ENCODE measurements around the gene DCUN1D3. TPM values are rescaled to one million over a fixed set of nuclear protein-coding genes. Genes with fewer than 3 reads are reported as not detected.
A peak's percentile ranks its signal among the peaks of the same experiment; 100 is the strongest.

The DCUN1D3 gene
- total and polyA plus RNA-seq, 2 donors (not counting 3 experiments of a cell fraction or from before 2014, with no cell fraction given) = 10.4 to 35.0 TPM

DNA sequence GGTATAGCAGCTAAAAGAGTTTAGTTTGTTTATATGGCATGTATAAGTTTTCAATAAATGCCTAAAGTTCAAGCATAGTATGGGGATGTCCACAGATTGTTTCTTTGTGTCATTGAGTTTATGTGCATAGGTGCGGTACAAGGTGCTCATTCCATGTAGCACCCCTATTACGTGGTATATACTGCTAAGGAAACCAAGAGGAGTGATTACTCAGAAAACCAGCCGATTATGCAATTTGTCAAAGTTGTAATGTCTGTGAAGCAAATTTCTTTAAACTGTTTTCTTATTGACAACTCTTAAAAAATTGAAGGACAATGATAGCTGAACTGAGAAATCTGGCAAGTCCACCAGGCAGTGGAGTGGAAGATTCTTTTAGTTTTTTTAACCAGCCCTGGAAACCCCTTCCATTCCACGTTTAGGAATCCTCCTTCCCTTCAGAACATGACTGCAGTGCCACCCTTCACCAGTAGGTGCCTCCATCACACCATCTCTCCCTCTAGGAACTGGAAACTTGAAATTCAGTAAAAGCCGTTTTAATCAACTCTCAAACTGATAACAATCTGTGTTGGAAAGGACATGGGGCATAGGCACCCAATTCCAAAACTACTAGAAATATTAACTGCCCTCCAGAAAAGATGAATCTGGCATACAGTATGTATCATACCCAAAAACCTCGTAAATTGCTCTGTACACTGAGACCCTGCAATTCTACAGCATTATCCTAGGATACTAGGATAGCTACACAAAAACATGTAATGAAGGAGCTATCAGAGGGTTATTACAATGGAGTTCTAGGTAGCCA, 50.4 kb downstream of the DCUN1D3 start:
- H3K36me3 ChIP-seq (ENCODE audit: control insufficient read depth in 2 of 2, extremely low read depth in 1 of 2, insufficient read depth in 2 of 2, low read length in 2 of 2) = peaks cover 0 to 6% of the 10 kb centered on the region in 2 experiments
- no peaks in the 10 kb centered on the region for H4K20me1 ChIP-seq (replicated peaks; ENCODE audit: control insufficient read depth, extremely low read depth, insufficient read depth, low read length)
- no peaks in the 10 kb centered on the region for H3K9me3 ChIP-seq (replicated peaks; ENCODE audit: control insufficient read depth, insufficient read depth, low read length)
- no peaks in the 10 kb centered on the region for H3K79me2 ChIP-seq (ENCODE audit: control insufficient read depth, insufficient read depth, low read length)
- FAIRE-seq (peak; percentile 93), DNase-seq (ENCODE audit: low read depth, low spot score) (peak; percentile 81)
- no peaks in the 10 kb centered on the region for H3K9me1 ChIP-seq (replicated peaks; ENCODE audit: control insufficient read depth, extremely low read depth, insufficient read depth, low read length)
- intact Hi-C loops (cut with micrococcal nuclease) (loop anchor here (1.0 to 5.0 kb wide), 10 partner anchors 51 to 451 kb away; partner anchors contain the start of genes CRYM, DCUN1D3 and LYRM1), dilution Hi-C loops (cut with MboI; ENCODE audit: extremely low pct_ligation_motif_present, low sequenced_read_pairs) (no loop called here)
- POLR2A ChIA-PET = interaction anchor here (0.6 to 2.6 kb wide), 2 partner anchors 50 to 205 kb away, joined by 3 to 15 read pairs; partner anchors contain the start of genes DCUN1D3 and LYRM1
- H3K4me3 ChIP-seq (replicated peaks in 1 of 3; ENCODE audit: insufficient read depth in 1 of 3, low read depth in 1 of 3, low read length in 3 of 3) = no peak overlapping the region
- peaks cover 42% of the 10 kb centered on the region for H3K4me1 ChIP-seq (ENCODE audit: control insufficient read depth, extremely low read depth, insufficient read depth, low read length)
- peak; percentile 94 for TF ChIP-seq GATA2 (IDR thresholded peaks at IDR 0.05; ENCODE audit: insufficient read depth, insufficient read length, low read depth, low read length)
- TF ChIP-seq, protein P1, sequence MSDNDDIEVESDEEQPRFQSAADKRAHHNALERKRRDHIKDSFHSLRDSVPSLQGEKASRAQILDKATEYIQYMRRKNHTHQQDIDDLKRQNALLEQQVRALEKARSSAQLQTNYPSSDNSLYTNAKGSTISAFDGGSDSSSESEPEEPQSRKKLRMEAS (IDR thresholded peaks at IDR 0.05; ENCODE audit: insufficient read depth, insufficient read length) = no peak
- TF ChIP-seq, protein P2, sequence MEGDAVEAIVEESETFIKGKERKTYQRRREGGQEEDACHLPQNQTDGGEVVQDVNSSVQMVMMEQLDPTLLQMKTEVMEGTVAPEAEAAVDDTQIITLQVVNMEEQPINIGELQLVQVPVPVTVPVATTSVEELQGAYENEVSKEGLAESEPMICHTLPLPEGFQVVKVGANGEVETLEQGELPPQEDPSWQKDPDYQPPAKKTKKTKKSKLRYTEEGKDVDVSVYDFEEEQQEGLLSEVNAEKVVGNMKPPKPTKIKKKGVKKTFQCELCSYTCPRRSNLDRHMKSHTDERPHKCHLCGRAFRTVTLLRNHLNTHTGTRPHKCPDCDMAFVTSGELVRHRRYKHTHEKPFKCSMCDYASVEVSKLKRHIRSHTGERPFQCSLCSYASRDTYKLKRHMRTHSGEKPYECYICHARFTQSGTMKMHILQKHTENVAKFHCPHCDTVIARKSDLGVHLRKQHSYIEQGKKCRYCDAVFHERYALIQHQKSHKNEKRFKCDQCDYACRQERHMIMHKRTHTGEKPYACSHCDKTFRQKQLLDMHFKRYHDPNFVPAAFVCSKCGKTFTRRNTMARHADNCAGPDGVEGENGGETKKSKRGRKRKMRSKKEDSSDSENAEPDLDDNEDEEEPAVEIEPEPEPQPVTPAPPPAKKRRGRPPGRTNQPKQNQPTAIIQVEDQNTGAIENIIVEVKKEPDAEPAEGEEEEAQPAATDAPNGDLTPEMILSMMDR (IDR thresholded peaks at IDR 0.05; ENCODE audit: extremely low read depth in 1 of 2, insufficient read depth in 1 of 2, low read depth in 1 of 2, low read length in 2 of 2) = peak; percentile 88 to 96
- TF ChIP-seq POLR2A (IDR thresholded peaks at IDR 0.05; ENCODE audit: low read depth, low read length) = peak; percentile 3
- no peaks in the 10 kb centered on the region for H3K27me3 ChIP-seq (ENCODE audit: control insufficient read depth in 2 of 2, insufficient read depth in 2 of 2, low read length in 2 of 2)
- H3K9ac ChIP-seq (replicated peaks; ENCODE audit: extremely low read depth, insufficient read depth, low read length) = no peak overlapping the region
- CTCF ChIA-PET = interaction anchor here (0.5 to 3.8 kb wide), 43 partner anchors 15 to 451 kb away, joined by 3 to 73 read pairs (median 4); partner anchors contain the start of genes DCUN1D3, ERI2, LDAF1 and LYRM1
- no peak overlapping the region for H3K27ac ChIP-seq (ENCODE audit: insufficient read depth, low read depth, low read length)
- no peak overlapping the region for H2AFZ ChIP-seq (ENCODE audit: low read depth, low read length)
- no peak overlapping the region for H3K4me2 ChIP-seq (ENCODE audit: insufficient read depth, low read length)
- BruUV-seq (replicated peaks) = no TSS peak

Measured in endothelial cell of umbilical vein (primary cell).